C4-2B (cell line): ENCODE results near the gene INHA.

Experiments
- CTCF ChIP-seq: fragments of 450-650 bp; conservative IDR thresholded peaks from 2 replicates; pipeline ENCODE4 v1.5.1; 2017; ENCODE audit warnings: mild to moderate bottlenecking
- ZFX ChIP-seq: fragments of 450-650 bp; IDR thresholded peaks from 2 replicates; pipeline ENCODE4 v1.6.1; 2017

DNA sequence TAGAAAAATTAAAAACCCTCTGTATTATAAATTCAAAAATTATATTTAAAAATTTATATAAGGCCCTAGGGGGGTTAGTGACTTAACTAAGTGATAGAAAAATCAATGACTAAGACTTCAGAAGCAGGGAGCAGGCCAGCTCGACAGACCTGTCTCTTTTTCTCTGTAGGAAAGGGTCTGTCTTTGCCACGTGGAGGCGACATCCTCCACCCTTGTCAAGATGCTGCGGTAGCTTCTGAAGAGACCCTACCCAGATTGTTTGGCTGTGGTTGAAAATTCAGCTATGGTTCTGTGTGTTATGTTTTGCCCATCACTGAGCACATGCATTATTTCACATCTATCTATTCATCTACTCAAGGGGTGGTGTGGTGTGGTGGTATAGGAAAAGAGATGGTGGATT lies 47.1 kb downstream of the INHA start:
- TF ChIP-seq CTCF, result no peak
- no peak for TF ChIP-seq ZFX
